HepG2 (cell line): ENCODE measurements around the gene HMGN4. TPM values are rescaled to one million over a fixed set of nuclear protein-coding genes. Genes with fewer than 3 reads are reported as not detected.

Experiments
- FLYWCH1 ChIP-seq: sonication (generic); formaldehyde crosslinking; IDR thresholded peaks from 2 replicates; pipeline ENCODE4 v1.8.1; 2023; ENCODE audit warnings: mild to moderate bottlenecking, missing genetic modification reagents
- HOXA5 ChIP-seq: sonication (generic); formaldehyde crosslinking; IDR thresholded peaks from 2 replicates; pipeline ENCODE4 v1.4.0; 2020; ENCODE audit warnings: missing genetic modification reagents
- KMT2B ChIP-seq: IDR thresholded peaks from 2 replicates; pipeline ENCODE4 v1.6.1; 2016; ENCODE audit warnings: missing genetic modification reagents, missing compliant biosample characterization
- MXI1 ChIP-seq: IDR thresholded peaks from 3 replicates; pipeline ENCODE4 v1.6.1; 2012; ENCODE audit warnings: low read depth, low read length, inconsistent platforms, borderline replicate concordance
- MYC ChIP-seq: sonication (generic); formaldehyde crosslinking; IDR thresholded peaks from 2 replicates; pipeline ENCODE4 v1.9.0; 2021; ENCODE audit warnings: missing genetic modification reagents, borderline replicate concordance
- PITX1 ChIP-seq: sonication (generic); formaldehyde crosslinking; IDR thresholded peaks from 2 replicates; pipeline ENCODE4 v1.5.1; 2020; ENCODE audit warnings: mild to moderate bottlenecking, missing genetic modification reagents
- POLR2G ChIP-seq: fragments of 200-400 bp; formaldehyde crosslinking; IDR thresholded peaks from 2 replicates; pipeline ENCODE4 v1.6.1; 2018; ENCODE audit warnings: mild to moderate bottlenecking, low read depth, low read length, moderate library complexity
- RXRA ChIP-seq: sonication (generic); formaldehyde crosslinking; IDR thresholded peaks from 2 replicates; pipeline ENCODE4 v1.5.1; 2020; ENCODE audit warnings: missing genetic modification reagents
- SP5 ChIP-seq: IDR thresholded peaks from 2 replicates; pipeline ENCODE4 v1.6.1; 2016; ENCODE audit warnings: low read depth, borderline replicate concordance
- STAG1 ChIP-seq: sonication (generic); formaldehyde crosslinking; IDR thresholded peaks from 2 replicates; pipeline ENCODE4 v1.4.0; 2020; ENCODE audit warnings: missing genetic modification reagents
- THAP11 ChIP-seq: IDR thresholded peaks from 2 replicates; pipeline ENCODE4 v1.6.1; 2016; ENCODE audit warnings: missing biosample characterization, missing genetic modification reagents
- ZBTB42 ChIP-seq: sonication (generic); formaldehyde crosslinking; IDR thresholded peaks from 2 replicates; pipeline ENCODE4 v1.5.0; 2020; ENCODE audit warnings: mild to moderate bottlenecking, missing genetic modification reagents
- ZFX ChIP-seq: sonication (generic); formaldehyde crosslinking; IDR thresholded peaks from 2 replicates; pipeline ENCODE4 v1.4.0; 2020; ENCODE audit warnings: mild to moderate bottlenecking, low read depth, missing genetic modification reagents, moderate library complexity
- ZKSCAN8 ChIP-seq: IDR thresholded peaks from 2 replicates; pipeline ENCODE4 v1.6.1; 2016; ENCODE audit warnings: borderline replicate concordance, missing genetic modification reagents, missing compliant biosample characterization
- ZMYM2 ChIP-seq: sonication (generic); formaldehyde crosslinking; IDR thresholded peaks from 2 replicates; pipeline ENCODE4 v1.8.0; 2022; ENCODE audit warnings: mild to moderate bottlenecking, missing genetic modification reagents
- ZNF317 ChIP-seq: sonication (generic); formaldehyde crosslinking; IDR thresholded peaks from 2 replicates; pipeline ENCODE4 v1.5.0; 2020; ENCODE audit warnings: mild to moderate bottlenecking, missing genetic modification reagents
- ZNF333 ChIP-seq: sonication (generic); formaldehyde crosslinking; IDR thresholded peaks from 2 replicates; pipeline ENCODE4 v1.4.0; 2020; ENCODE audit warnings: mild to moderate bottlenecking, missing genetic modification reagents, borderline replicate concordance
- ZNF44 ChIP-seq: sonication (generic); formaldehyde crosslinking; IDR thresholded peaks from 2 replicates; pipeline ENCODE4 v1.5.1; 2020; ENCODE audit warnings: mild to moderate bottlenecking, missing genetic modification reagents
- ZNF816 ChIP-seq: sonication (generic); formaldehyde crosslinking; IDR thresholded peaks from 2 replicates; pipeline ENCODE4 v1.8.0; 2022; ENCODE audit warnings: missing genetic modification reagents, mild to moderate bottlenecking, borderline replicate concordance
- ZNF878 ChIP-seq: sonication (generic); formaldehyde crosslinking; IDR thresholded peaks from 2 replicates; pipeline ENCODE4 v1.8.1; 2023; ENCODE audit warnings: mild to moderate bottlenecking, missing genetic modification reagents, moderate library complexity
- ZZZ3 ChIP-seq: sonication (generic); formaldehyde crosslinking; IDR thresholded peaks from 2 replicates; pipeline ENCODE4 v1.4.0; 2020; ENCODE audit warnings: missing genetic modification reagents, mild to moderate bottlenecking, borderline replicate concordance
- polyA plus RNA-seq, 8 experiments: library from polyadenylated mRNA; depleted of rRNA in 3 of 8; stranded (reverse) in 7 of 8; unstranded in 1 of 8; fragments of >200 nt; fragmentation: Illumina TruSeq in 4 of 8; extraction: Trizol in 4 of 8; gene quantifications; 2 replicates each; pipeline versions ENCODE4 v1.2.1 to v1.2.3, GENCODE V29; 2011 to 2016; ENCODE audit warnings: low read depth in 4 of 8, missing spikeins in 1 of 8, mixed read lengths in 1 of 8; ENCODE audit not compliant: insufficient read depth in 1 of 8
- total RNA-seq, 5 experiments: library from RNA; depleted of rRNA; stranded (reverse); fragments of >200 nt; fragmentation: Illumina TruSeq; extraction: Trizol; gene quantifications; 2 replicates each; pipeline ENCODE4 v1.2.3, GENCODE V29; 2016; ENCODE audit warnings: low read depth in 1 of 5
- TF ChIP-seq, protein P1 (sequence below): sonication (generic); formaldehyde crosslinking; IDR thresholded peaks from 2 replicates; pipeline ENCODE4 v1.4.0; 2020; ENCODE audit warnings: missing genetic modification reagents
- TF ChIP-seq, protein P2 (sequence below): sonication (generic); formaldehyde crosslinking; IDR thresholded peaks from 2 replicates; pipeline ENCODE4 v1.8.1; 2022; ENCODE audit warnings: mild to moderate bottlenecking, missing genetic modification reagents
- TF ChIP-seq, protein P3 (sequence below): sonication (generic); formaldehyde crosslinking; IDR thresholded peaks from 2 replicates; pipeline ENCODE4 v1.8.1; 2023; ENCODE audit warnings: mild to moderate bottlenecking, missing genetic modification reagents
- TF ChIP-seq, protein P4 (sequence below): sonication (generic); formaldehyde crosslinking; IDR thresholded peaks from 2 replicates; pipeline ENCODE4 v1.8.0; 2022; ENCODE audit warnings: low read depth, missing genetic modification reagents

Gene HMGN4
- total and polyA plus RNA-seq, 2 of the 13 experiments (the other 11 are each of a cell fraction or from before 2014, with no cell fraction given), result 39.9 to 52.1 TPM

DNA sequence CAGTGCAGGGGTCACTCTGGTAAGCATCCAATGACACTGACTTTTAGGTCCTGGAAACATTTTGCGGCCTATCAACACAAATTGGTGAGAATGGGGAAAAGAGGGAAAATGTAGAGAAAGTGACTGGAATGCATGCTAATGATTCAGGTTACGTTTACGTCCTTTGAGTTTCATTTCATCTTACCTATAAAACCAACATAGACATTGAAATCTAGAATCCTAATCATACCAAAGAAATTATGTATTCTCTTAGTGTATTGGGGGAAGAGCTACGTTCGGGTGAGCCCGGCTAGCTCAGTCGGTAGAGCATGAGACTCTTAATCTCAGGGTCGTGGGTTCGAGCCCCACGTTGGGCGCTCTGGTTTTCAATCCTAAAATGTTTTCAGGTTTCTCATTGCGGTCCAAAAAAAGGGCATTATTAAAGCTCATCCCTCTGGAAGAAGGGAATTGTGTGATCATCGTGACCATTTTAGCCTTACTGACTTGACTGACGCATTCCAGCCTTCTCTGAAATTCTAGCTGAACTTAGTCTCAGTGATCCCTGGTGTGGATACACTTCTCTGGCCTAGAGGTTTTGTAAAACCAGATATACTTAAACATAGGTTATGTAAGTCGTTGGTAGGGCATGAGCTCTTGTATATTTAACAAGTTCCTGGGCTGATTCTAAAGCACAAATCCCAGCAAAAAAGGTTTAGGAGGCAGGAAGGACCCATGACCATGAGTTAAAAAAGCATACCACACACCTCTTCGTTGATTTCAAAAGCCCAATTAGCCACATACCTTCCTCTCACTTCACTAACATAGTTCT, 18.3 kb downstream of the HMGN4 start (continued):
- TF ChIP-seq, protein P1, sequence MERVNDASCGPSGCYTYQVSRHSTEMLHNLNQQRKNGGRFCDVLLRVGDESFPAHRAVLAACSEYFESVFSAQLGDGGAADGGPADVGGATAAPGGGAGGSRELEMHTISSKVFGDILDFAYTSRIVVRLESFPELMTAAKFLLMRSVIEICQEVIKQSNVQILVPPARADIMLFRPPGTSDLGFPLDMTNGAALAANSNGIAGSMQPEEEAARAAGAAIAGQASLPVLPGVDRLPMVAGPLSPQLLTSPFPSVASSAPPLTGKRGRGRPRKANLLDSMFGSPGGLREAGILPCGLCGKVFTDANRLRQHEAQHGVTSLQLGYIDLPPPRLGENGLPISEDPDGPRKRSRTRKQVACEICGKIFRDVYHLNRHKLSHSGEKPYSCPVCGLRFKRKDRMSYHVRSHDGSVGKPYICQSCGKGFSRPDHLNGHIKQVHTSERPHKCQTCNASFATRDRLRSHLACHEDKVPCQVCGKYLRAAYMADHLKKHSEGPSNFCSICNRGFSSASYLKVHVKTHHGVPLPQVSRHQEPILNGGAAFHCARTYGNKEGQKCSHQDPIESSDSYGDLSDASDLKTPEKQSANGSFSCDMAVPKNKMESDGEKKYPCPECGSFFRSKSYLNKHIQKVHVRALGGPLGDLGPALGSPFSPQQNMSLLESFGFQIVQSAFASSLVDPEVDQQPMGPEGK (CRISPR knock-in tag), result peak; percentile 40; the same call in 1 of the 2 replicates
- TF ChIP-seq ZNF317 (CRISPR knock-in tag) (peak; percentile 68; the same call in 1 of the 2 replicates), STAG1 (CRISPR knock-in tag) (peak; percentile 33), MXI1 (peak; percentile 20; the same call in 1 of the 3 replicates), ZBTB42 (CRISPR knock-in tag) (no peak), KMT2B (CRISPR knock-in tag) (peak; percentile 62; the same call in 1 of the 2 replicates), ZNF333 (CRISPR knock-in tag) (no peak), ZNF44 (CRISPR knock-in tag) (no peak), ZNF816 (CRISPR knock-in tag) (peak; percentile 77; the same call in 1 of the 2 replicates), PITX1 (CRISPR knock-in tag) (peak; percentile 82), ZFX (CRISPR knock-in tag) (peak; percentile 39; the same call in 1 of the 2 replicates), POLR2G (no peak), ZMYM2 (CRISPR knock-in tag) (peak; percentile 90), ZKSCAN8 (peak; percentile 94), ZZZ3 (CRISPR knock-in tag) (no peak), THAP11 (CRISPR knock-in tag) (peak; percentile 66), MYC (CRISPR knock-in tag) (no peak), RXRA (CRISPR knock-in tag) (no peak), SP5 (CRISPR knock-in tag) (no peak), HOXA5 (CRISPR knock-in tag) (peak; percentile 94), FLYWCH1 (CRISPR knock-in tag) (no peak), ZNF878 (CRISPR knock-in tag) (peak; percentile 96)
- TF ChIP-seq, protein P2, sequence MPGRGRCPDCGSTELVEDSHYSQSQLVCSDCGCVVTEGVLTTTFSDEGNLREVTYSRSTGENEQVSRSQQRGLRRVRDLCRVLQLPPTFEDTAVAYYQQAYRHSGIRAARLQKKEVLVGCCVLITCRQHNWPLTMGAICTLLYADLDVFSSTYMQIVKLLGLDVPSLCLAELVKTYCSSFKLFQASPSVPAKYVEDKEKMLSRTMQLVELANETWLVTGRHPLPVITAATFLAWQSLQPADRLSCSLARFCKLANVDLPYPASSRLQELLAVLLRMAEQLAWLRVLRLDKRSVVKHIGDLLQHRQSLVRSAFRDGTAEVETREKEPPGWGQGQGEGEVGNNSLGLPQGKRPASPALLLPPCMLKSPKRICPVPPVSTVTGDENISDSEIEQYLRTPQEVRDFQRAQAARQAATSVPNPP, result 0 out of 2 replicates have a peak, but pooled peaks have one; percentile 18
- TF ChIP-seq, protein P3, sequence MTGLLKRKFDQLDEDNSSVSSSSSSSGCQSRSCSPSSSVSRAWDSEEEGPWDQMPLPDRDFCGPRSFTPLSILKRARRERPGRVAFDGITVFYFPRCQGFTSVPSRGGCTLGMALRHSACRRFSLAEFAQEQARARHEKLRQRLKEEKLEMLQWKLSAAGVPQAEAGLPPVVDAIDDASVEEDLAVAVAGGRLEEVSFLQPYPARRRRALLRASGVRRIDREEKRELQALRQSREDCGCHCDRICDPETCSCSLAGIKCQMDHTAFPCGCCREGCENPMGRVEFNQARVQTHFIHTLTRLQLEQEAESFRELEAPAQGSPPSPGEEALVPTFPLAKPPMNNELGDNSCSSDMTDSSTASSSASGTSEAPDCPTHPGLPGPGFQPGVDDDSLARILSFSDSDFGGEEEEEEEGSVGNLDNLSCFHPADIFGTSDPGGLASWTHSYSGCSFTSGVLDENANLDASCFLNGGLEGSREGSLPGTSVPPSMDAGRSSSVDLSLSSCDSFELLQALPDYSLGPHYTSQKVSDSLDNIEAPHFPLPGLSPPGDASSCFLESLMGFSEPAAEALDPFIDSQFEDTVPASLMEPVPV (CRISPR knock-in tag), result peak; percentile 56; the same call in 1 of the 2 replicates
- TF ChIP-seq, protein P4, sequence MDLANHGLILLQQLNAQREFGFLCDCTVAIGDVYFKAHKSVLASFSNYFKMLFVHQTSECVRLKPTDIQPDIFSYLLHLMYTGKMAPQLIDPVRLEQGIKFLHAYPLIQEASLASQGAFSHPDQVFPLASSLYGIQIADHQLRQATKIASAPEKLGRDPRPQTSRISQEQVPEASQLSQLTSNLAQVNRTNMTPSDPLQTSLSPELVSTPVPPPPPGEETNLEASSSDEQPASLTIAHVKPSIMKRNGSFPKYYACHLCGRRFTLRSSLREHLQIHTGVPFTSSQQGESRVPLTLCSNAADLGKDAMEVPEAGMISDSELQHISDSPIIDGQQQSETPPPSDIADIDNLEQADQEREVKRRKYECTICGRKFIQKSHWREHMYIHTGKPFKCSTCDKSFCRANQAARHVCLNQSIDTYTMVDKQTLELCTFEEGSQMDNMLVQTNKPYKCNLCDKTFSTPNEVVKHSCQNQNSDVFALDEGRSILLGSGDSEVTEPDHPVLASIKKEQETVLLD (CRISPR knock-in tag), result no peak
